GM19193 (cell line): ENCODE measurements around the gene APOOL.

ENCODE experiments used
- POLR2A ChIP-seq: IDR thresholded peaks from 4 replicates; pipeline ENCODE4 v1.6.1; 2011; ENCODE audit not compliant: insufficient read depth, insufficient read length; ENCODE audit errors: extremely low read depth

The APOOL gene

DNA sequence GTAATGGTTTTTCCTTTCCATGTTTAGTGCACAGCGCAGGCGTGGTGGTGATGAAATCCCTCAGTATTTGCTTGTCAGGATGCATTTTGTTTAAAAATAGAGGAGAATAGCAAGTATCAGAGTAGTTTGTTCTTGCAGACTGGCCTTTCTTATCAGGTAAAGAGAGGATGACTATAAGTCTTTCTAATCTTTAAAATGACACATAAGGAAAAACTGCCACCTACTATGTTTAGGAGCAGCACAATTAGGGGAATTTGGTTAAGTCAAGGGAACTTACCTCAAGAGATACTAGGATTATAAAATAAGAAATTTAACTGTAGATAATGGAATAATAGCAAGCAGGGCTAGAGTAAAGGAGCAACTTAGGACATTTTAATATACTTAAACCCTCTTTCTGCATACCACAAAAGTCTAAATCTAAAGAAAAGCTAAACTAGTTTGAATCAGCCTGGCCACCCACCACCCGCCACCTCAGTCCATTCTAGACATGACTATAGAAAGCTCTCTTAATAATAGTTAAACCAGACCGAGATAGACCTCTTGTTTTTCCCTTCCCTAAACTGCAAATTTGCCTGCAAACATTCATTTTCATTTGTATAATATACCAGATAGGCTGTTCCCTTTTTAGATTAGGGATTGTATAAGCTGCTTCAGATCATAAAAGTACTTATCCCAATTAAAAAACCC is 62.0 kb downstream of the APOOL start:
- TF ChIP-seq POLR2A, result no peak

DNA sequence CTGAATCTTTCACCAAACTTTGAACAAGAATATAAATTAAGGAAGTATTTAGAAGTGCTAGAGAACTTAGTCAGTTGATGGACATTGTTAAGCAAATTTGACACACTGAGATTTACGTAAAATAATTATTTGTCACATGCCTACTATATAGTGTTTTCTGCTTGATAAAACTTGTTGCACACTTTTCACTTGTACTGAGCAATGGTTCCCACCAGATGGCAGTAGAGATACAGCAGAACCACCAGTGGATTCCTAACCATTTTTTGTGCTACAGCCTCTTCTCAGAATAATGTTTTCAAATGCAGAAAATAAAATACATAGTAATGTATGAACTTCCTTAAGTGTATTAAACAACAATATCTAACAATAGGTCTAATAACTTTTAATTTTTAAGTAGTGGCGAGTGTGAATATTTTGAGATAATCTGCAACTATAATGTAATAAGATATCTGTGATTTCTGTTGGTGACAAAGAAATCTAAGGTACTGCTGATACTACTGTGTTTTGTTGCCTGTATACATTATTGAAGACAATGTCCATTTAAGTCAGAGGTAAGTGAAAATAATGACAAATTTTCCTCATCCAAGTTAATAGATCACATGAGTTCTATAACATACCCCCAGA is 81.2 kb downstream of the APOOL start:
- TF ChIP-seq POLR2A, result no peak

DNA sequence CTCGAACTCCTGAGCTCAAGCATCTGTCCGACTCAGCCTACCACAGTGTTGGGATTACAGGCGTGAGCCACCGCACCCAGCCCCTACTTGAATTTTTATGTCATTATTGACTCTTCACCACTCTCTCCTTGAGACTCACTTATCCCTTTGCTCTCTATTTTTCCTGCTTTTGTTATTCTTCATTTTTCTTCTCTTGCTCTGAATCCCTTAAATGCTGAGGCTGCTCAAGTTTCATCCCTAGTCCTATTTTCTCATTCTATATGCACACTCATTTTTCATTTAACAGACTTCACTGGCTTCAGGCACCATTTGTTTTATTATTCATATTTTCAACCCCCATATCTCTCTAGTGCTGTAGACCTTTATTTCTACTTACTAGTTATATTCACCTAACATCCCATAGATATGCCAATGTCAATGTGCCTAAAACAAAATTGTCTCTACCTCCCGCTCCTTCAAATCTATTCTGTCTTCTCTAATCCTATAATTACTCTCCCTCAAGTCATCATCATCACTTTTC is 85.7 kb downstream of the APOOL start:
- TF ChIP-seq POLR2A, result no peak

DNA sequence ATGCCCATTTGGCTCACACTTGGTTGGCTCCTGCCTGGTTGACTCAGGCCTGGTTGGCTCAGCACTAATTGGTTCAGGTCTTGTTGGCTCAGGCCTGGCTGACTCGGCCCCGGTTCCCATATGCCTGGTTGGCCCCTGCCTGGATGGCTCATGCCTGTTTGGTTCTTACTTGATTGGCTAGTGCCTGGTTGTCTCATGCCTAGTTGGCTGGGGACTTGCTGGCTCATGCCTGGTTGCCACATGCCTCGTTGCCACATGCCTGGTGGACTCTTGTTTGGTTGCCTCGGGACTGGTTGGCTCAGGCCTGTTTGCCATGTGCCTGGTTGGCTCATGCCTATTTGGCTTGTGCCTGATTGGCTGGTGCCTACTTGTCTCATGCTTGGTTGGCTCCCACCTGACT is 103.7 kb downstream of the APOOL start:
- no peak for TF ChIP-seq POLR2A

DNA sequence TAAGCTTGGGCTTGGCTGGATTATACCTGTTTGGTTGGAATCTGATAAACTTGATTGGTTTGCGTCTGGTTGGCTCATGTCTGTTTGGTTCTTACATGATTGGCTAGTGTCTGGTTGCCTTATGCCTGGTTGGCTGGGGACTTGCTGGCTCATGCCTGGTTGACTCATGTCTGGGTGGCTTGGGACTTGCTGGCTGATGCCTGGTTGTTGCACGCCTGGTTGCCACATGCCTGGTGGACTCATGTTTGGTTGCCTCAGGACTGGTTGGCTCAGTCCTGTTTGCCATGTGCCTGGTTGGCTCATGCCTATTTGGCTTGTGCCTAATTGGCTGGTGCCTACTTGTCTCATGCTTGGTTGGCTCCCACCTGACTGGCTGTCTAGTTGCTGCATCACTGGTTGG is 104.5 kb downstream of the APOOL start:
- TF ChIP-seq POLR2A, result no peak

DNA sequence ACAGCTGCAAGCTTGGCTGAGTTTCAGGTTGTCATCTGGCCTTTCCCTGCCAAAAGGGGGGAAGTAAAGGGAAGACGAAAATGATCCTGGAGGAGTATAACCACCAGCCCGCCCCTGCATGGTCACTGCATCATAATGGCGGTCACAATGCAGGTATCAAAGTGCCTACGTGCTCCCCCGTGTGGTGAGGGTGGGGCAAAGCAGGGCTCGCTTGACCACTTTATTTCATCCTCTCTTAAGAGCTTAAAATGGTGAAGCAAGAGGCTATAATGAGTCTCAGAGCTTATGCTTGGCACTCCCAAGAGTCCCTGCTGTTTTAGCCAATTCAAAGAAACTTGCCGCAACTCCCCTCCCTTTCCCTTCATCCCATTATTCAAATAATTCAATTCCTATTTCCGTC is 105.6 kb downstream of the APOOL start:
- TF ChIP-seq POLR2A, result no peak

DNA sequence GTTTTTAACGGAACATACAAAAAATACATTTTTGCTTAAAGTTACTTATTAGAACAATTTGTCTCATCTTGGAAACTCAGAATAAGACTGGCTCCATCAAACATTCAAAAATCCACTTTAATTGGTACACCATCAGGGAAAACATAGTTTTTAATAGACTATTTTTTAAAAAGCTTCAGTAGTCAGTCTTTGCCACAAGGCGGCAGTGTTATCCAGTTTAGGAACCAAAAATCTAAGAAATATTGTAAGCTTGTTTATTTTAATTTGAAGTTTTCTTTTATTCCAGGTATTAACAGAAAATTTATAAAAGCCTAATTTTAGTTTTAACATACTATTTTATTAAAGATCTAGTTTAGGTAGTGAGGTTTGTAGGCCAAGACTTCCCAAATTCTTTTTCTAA is 107.7 kb downstream of the APOOL start:
- TF ChIP-seq POLR2A, result no peak

DNA sequence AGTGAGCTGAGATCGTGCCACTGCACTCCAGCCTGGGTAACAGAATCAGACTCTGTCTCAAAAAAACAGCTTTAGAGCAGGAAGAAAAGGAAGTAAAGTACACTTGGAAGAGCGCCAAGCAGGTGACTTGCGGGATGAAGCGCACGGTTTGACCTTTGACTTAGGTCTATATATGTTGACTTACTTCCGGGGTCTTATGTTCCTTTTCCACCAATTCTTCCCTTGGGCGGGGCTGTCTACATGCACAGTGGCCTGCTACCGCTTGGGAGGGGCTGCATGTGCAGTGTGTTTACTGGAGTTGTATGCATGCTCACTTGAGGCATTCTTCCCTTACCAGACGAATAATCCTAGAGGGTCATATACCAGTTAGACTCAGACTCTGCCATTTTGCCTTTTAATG is 108.6 kb downstream of the APOOL start:
- no peak for TF ChIP-seq POLR2A

DNA sequence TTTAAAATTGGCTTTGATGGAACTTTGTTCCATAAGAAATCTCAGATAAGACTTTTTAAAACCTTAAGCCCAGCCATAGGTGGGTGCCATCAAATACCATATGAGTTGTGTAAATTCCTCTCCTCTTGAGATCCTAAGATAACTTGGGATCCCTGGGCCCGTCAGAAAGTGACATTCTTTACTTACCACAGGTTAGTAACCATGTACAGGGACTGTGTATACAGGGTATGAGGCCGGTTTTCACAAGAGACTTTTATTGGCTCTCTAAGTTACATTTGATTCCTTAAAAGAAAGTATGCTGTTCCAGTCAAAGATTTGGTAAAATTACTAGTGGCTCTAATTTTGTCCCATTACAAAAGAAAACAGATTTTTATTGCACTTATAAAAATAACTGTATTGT is 110.1 kb downstream of the APOOL start:
- TF ChIP-seq POLR2A, result no peak

DNA sequence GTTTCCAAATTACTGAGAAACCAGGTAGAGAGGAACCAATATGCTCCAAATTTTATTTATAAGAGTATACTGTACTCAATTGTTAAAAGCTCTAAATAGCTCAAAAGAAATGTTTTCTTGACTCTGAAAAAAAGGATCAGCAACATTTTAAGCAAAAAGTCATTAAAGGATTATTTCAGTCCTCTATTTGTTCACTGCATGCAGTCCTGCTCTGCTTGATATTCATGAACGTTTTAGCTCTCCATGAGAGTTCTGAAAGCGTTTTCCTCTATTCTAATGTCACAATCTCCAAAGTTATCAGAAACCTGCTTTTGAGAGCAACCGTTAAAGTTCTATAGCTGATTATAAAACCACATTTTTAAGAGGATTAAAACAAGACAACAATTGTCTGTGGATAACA is 110.5 kb downstream of the APOOL start:
- TF ChIP-seq POLR2A, result no peak

DNA sequence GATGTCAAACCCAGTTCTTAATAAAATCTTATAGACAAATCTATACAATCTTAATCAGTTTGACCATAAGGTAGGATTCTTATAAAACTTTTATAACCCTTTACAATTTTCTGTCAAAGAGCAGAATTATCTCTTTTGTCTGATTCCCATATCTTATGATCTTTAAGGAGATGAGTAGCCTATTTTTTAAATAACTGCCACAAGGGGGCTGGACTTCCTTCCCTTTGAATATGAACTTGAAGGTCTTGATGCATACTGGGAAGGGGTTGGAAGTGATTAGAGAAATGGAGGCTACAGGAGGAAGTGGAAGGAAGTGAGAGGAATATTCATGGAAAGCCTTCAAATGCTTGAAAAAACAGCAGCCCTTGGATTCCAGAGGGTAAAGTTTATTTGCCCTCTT is 111.1 kb downstream of the APOOL start:
- TF ChIP-seq POLR2A, result no peak

DNA sequence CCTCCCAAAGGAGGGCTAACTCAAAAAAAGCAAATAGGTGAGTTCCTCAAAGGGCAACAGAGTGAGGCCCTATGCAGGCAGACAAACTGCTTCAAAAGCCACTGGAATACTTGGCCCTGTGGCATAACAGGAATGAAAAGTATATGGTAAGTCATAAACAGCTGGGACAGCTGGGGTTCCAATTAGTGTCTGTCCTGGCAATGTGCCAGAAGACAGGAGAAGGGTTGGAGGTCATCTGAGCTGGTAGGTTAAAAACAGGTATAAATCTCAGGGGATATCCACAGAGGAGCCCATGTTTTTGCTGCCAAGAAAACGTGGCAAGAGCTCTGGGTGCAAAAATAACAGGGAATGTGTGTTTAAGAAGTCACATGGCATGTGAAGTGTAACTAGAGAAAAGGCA is 111.6 kb downstream of the APOOL start:
- TF ChIP-seq POLR2A, result no peak

DNA sequence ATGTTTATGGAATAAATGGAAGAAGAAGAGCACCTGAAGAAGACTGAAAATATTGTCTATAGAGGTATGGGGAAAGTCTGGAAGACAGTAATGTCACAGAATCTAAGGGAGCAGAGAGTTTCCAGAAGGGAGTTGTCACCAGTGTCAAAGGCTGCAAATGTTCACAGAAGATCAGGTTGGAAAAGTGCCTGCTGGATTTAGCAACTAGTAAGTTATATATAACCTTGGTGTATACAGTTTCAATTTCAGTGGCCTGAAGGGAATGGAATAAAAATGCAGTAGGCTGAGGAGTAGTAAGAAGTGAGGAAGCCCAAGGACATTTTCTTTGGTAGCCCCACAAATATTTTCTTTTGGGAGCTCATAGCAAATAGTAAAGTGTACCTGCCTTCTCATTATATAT is 132.7 kb downstream of the APOOL start:
- TF ChIP-seq POLR2A, result no peak

DNA sequence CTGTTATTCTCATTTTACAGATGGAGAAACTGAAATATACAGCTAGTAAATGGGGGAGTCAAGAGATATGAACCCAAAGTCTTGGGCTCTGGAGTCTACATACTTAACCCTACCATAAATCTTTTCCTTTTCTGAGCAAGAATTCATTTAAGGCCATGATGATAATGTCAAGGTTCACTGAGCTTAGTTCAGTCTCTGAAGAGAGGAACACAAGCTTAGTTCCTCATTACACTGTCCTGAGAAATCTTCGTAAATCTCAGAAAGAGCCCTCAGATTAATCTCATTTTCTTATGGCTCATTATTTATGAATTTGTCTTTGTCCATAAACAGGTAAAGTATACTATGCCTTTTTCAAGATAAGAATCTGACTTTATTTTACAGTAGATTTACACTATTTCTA is 135.7 kb downstream of the APOOL start:
- no peak for TF ChIP-seq POLR2A

DNA sequence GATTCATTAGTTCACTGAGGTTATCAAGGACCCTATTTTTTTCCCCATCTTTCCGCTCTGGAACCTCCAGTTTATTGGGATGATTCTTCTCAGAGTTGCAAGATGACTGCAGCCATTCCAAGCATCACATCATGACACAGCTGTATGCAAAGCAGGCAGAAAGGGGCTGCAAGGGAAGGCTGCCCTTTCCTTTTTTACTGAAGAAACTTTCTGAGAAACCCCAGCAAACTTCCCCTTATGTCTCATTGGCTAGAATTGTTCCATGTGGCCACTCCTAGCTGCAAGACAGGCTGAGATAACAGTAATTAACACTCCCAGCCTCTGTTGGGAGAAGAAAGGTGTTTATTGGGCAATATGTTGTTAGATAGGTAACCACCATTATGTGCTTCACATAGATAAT is 137.3 kb downstream of the APOOL start:
- TF ChIP-seq POLR2A, result no peak
